Aorta (tissue), 5 donors: ENCODE data around the gene SLC22A23. TPM values are rescaled to one million over a fixed set of nuclear protein-coding genes. Genes with fewer than 3 reads are reported as not detected.

Source experiments
- ATAC-seq: fragments of 200-7000 bp; cut with Tn5 transposase; one replicate; pipeline ENCODE4 v1.9.1; 2022; ENCODE audit warnings: moderate library complexity; ENCODE audit not compliant: low FRiP score
- DNase-seq, 2 donors: peaks; one replicate each; pipeline ENCODE4 v3.0.0-alpha.2; 2020
- H3K27ac ChIP-seq, 2 donors: one replicate each; pipeline ENCODE4 v1.5.1; 2013; ENCODE audit warnings: low read length in 2 of 2, mild to moderate bottlenecking in 2 of 2, moderate library complexity in 2 of 2, control low read depth in 1 of 2, inconsistent platforms in 1 of 2, low read depth in 1 of 2
- H3K27me3 ChIP-seq, 2 donors: one replicate each; pipeline ENCODE4 v1.6.1; 2013; ENCODE audit warnings: control low read depth in 1 of 2, low read length in 1 of 2, mild to moderate bottlenecking in 1 of 2, moderate library complexity in 1 of 2; ENCODE audit not compliant: insufficient read depth in 2 of 2, control insufficient read depth in 1 of 2
- H3K36me3 ChIP-seq, 2 donors: one replicate each; pipeline ENCODE4 v1.6.1; 2013; ENCODE audit warnings: control low read depth in 1 of 2, low read length in 1 of 2, mild to moderate bottlenecking in 1 of 2; ENCODE audit not compliant: insufficient read depth in 2 of 2, control insufficient read depth in 1 of 2
- H3K4me1 ChIP-seq, 2 donors: one replicate each; pipeline ENCODE4 v1.6.1; 2013; ENCODE audit warnings: low read length in 2 of 2, control low read depth in 1 of 2, mild to moderate bottlenecking in 1 of 2, moderate library complexity in 1 of 2; ENCODE audit not compliant: insufficient read depth in 2 of 2, control insufficient read depth in 1 of 2
- H3K4me3 ChIP-seq, 2 donors: one replicate each; pipeline ENCODE4 v1.5.1; 2013; ENCODE audit warnings: low read length in 2 of 2, control low read depth in 1 of 2, mild to moderate bottlenecking in 1 of 2
- H3K9me3 ChIP-seq: one replicate; pipeline ENCODE4 v1.6.1; 2013; ENCODE audit warnings: mild to moderate bottlenecking, low read length; ENCODE audit not compliant: control insufficient read depth
- WGBS, 2 donors: extraction: QIAGEN DNeasy Blood & Tissue Kit; methylation state at CpG; one replicate each; pipeline ENCODE4 v1.1.7; 2013; 5-methylcytosine and 5-hydroxymethylcytosine counted together
- intact Hi-C, 2 donors: fragments of 100-400 bp; cut with DNase I; formaldehyde crosslinking; loops; one replicate each; pipeline versions ENCODE4 v1.14.2 to v1.15.0; 2022
- polyA plus RNA-seq, 2 donors: library from polyadenylated mRNA; stranded (reverse); fragments of 200-250 nt; gene quantifications; one replicate each; pipeline ENCODE4 v1.2.3, GENCODE V29; 2013
- total RNA-seq, 2 donors: library from RNA; stranded (reverse); fragmentation: NEBNext Ultra II Directional; extraction: Animal tissue kit (Norgen Biotek cat#: 25700); gene quantifications; one replicate each; pipeline ENCODE4 v1.2.1, GENCODE V29; 2021
- donor health status: healthy with polysubstance abuse.
- donor health status: Bipolar disorder and iron deficiency.
- donor health status: DM: no; HTN: no; CAD: no.
- donor health status: DM: no; HTN: no; CAD: no.
- donor health status: DM: yes; HTN: yes; CAD: no.

SLC22A23 gene
- total and polyA plus RNA-seq, 4 donors, result 1.5 to 9.4 (median 4.3) TPM

DNA sequence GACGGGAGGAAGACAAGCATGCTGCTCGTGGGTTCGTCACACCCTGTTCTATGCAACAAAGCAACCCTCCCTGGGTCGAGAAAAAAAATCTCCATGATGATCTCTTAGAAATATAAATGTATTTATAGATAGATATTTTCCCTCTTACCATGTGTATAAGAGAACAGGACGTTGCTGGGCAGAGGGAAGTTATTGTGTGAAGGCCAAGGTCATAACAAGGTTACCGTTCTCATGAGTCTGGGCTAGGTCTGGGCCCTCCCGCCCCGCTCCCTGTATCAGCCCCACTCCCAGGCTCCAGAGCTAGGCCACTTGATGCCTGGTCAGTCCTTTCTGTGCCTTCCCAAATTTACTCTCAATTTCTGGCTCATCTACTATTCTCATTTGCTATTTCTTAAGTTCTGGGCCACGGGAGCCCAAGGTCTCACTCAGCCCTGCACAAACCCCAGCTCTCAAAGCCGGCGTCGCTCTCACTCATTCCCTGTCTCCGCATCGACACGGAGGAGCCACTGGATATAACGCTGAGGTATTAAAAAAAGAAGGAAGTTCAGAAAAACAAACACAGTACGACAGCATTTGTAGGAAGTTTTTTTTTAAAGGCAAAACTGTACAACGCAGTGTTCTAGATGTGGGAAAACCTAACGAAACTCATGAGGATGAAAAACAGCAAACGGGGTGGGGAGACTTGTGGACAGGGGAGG, 101.3 kb downstream of the SLC22A23 start:
- Histone ChIP-seq H3K36me3 (no peaks in the 10 kb centered on the region), H3K27me3 (no peaks in the 10 kb centered on the region), H3K27ac (peak overlapping the region in 1 of 2 donors; percentile 70), H3K4me3 (no peak overlapping the region), H3K9me3 (no peaks in the 10 kb centered on the region), H3K4me1 (peaks cover 0 to 3% of the 10 kb centered on the region in 2 donors)
- intact Hi-C loops, result no loop called here
- DNase-seq (peak in 1 of 2 donors; percentile 73), ATAC-seq (peak; percentile 42)
- WGBS, 2 donors, result 32 to 35% methylated on average over 20 of the region's 20 CpGs

DNA sequence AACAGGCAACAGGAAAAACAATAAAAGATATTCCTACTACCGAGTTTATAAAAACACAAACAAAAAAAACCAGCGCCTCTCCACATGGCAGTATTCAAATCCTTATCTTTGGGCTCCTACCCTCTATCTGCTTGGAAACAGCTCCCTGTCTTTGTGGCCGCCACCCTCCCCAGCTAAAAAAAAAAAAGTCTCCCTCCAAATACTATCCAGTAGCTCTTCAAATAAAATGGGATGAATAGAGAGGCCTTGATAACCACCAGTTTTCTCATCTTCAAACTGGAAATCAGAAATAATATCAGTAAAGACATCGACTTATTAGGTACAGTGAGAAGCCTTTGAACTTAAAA, 101.9 kb downstream of the SLC22A23 start:
- intact Hi-C loops, result no loop called here
- H3K4me3 ChIP-seq, result no peak overlapping the region
- WGBS, 2 donors, result 84 to 95% methylated on average over 4 of the region's 4 CpGs
- no peaks in the 10 kb centered on the region for H3K27me3 ChIP-seq
- H3K27ac ChIP-seq, result no peak overlapping the region
- H3K36me3 ChIP-seq, result no peaks in the 10 kb centered on the region
- ATAC-seq (no peak), DNase-seq (no peak)
- peaks cover 0 to 3% of the 10 kb centered on the region in 2 donors for H3K4me1 ChIP-seq
- no peaks in the 10 kb centered on the region for H3K9me3 ChIP-seq

DNA sequence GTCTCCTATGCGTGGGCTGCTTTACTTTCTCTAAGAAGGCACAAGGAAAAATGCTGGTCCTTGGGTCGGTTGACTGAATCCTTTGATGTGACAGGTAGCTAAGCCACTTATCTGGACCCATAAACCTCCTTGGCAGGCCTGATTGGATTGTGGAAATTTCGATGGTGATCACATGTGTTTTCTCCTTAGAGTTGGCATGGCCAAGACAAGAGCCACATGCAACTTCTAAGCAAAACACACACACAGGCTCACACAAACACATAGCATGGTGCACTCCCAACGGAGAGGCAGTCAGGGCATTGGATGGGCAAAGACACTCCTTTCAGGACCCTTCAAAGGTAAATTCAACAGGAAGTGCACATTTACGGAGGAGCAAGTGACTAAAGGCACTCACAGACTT, 102.9 kb downstream of the SLC22A23 start:
- no peak overlapping the region for H3K27ac ChIP-seq
- peaks cover 0 to 3% of the 10 kb centered on the region in 2 donors for H3K4me1 ChIP-seq
- no peak overlapping the region for H3K4me3 ChIP-seq
- WGBS, 2 donors, result 88 to 91% methylated on average over 5 of the region's 5 CpGs
- H3K36me3 ChIP-seq, result no peaks in the 10 kb centered on the region
- ATAC-seq, result no peak
- DNase-seq, result no peak
- H3K9me3 ChIP-seq, result no peaks in the 10 kb centered on the region
- intact Hi-C loops, result no loop called here
- no peaks in the 10 kb centered on the region for H3K27me3 ChIP-seq

DNA sequence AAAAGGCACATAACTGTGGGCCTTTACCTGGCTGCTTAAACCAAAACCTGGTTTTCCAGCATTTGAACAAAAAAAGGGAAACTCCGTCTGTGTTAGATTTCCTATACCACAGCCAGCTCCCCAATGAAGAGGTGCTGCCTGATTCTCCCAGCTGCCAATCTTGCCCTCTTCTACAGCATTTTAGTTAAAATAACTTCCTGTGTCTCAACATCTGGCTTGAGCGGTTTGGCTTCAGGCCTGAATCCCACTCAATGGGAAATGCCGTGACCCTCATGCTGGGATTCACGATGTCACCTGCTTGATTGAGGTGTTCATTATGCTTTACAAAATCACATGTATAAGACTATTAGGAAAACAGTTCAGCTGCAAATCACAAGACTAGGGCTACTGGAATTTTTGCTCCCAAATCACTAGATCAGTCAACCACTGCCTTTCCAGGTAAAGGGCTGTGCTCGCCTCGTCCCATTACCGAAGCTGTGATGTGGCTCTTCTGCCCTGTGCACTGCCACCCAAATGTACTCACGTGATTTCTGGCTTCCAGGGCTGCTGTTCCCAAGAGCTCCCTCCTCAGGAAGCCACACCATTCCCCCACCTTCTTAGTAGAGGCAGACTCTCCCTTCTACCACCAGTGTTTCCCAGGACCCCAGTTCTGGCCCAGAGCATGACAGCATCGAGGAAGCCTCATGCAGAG, 103.5 kb downstream of the SLC22A23 start:
- no peak overlapping the region for H3K27ac ChIP-seq
- H3K4me1 ChIP-seq, result peaks cover 0 to 3% of the 10 kb centered on the region in 2 donors
- no peaks in the 10 kb centered on the region for H3K27me3 ChIP-seq
- no peaks in the 10 kb centered on the region for H3K36me3 ChIP-seq
- no peaks in the 10 kb centered on the region for H3K9me3 ChIP-seq
- intact Hi-C loops, result no loop called here
- no peak overlapping the region for H3K4me3 ChIP-seq
- WGBS, 2 donors, result 80 to 84% methylated on average over 9 of the region's 9 CpGs
- DNase-seq, result no peak
- ATAC-seq, result no peak

DNA sequence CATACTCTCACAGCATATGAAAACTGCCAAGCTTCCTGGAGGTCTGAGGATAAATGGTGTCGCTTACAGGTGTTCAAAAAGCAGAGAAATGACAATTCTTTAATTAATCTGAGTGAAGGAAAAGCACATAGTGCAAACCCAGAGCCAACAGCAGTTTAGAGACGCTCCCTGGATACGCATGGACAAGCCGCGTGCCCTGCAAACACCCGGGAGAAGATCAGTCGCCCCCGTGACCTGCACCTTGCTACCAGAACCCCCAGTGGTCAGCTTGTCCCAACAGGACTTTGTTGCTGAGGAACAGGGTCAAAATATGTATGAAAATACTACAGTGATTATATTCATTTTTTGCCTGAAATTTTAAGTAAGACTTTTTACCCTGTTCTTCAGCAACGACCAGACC, 104.2 kb downstream of the SLC22A23 start:
- Histone ChIP-seq H3K4me1 (peaks cover 0 to 3% of the 10 kb centered on the region in 2 donors), H3K9me3 (no peaks in the 10 kb centered on the region), H3K36me3 (no peaks in the 10 kb centered on the region), H3K4me3 (no peak overlapping the region), H3K27me3 (no peaks in the 10 kb centered on the region), H3K27ac (no peak overlapping the region)
- ATAC-seq (no peak), DNase-seq (no peak)
- 77 to 81% methylated on average over 9 of the region's 9 CpGs for WGBS, 2 donors
- intact Hi-C loops, result no loop called here

DNA sequence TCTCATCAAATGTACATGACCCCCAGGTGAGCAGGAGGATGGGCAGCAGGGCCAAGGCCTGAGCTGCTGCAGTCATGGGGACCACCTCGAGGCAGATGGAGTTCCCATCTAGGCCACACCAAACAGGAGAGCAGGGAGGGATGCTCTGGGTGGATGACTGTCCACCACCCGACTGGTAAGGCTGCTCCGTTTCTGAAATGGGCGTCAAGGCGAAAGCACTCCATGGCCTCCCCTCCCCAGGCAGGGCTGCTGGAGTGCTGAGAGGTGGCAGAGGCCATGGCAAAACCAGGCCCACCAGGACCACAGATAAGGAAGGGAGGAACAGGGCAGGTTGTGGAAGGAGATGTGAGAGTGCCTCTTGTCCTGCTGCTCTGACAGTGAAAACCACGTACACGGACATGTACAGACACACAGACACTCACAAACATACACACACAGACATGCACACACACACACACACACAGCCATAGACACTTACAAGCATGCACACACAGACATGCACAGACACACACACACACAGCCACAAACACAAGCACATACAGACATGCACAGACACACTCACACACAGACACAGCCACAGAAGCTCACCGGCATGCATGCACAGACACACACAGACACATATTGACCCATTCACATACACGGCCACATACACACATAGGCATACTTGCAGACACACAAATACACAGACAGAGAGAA, 104.9 kb downstream of the SLC22A23 start:
- 92% methylated on average over 9 of the region's 9 CpGs for WGBS, 2 donors
- intact Hi-C loops, result no loop called here
- peak in 1 of 2 donors; percentile 63 for DNase-seq

DNA sequence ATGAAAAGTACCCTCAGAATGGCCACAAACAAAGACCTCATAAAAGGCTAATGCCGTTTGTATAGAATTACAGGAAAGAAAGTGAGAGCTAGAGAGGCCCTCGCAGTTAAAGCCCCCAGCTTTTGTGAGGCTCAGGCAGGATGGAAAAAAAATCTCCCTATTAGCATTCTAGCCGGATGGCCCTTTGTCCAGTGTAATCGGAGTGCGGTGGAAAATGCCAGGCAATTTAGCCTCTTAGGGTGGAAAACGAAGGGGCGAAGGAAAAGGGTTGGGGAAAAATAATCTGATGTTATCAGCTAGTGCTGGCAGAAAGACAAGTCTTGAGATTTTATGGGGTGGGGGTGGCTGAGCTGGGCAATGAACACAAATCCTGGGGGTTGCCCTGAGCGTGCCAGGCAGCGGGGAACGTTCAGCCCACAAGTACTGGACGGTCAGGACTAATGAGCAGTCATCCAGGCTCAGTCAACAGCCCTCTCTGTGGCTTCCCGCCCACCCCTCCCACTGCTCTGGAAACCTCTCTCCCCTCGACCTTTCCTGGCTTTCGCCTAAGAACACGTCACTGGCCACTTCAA, 105.7 kb downstream of the SLC22A23 start:
- no peaks in the 10 kb centered on the region for H3K4me1 ChIP-seq
- DNase-seq (no peak), ATAC-seq (no peak)
- intact Hi-C loops, result no loop called here
- no peaks in the 10 kb centered on the region for H3K9me3 ChIP-seq
- no peaks in the 10 kb centered on the region for H3K27me3 ChIP-seq
- no peak overlapping the region for H3K4me3 ChIP-seq
- no peak overlapping the region for H3K27ac ChIP-seq
- 75 to 78% methylated on average over 15 of the region's 15 CpGs for WGBS, 2 donors
- H3K36me3 ChIP-seq, result no peaks in the 10 kb centered on the region

More for the DNA sequence above, 104.9 kb downstream of the SLC22A23 start:
- Histone ChIP-seq H3K4me3 (no peak overlapping the region), H3K27ac (no peak overlapping the region), H3K36me3 (no peaks in the 10 kb centered on the region), H3K4me1 (peaks cover 0 to 3% of the 10 kb centered on the region in 2 donors), H3K27me3 (no peaks in the 10 kb centered on the region), H3K9me3 (no peaks in the 10 kb centered on the region)
- ATAC-seq, result no peak

DNA sequence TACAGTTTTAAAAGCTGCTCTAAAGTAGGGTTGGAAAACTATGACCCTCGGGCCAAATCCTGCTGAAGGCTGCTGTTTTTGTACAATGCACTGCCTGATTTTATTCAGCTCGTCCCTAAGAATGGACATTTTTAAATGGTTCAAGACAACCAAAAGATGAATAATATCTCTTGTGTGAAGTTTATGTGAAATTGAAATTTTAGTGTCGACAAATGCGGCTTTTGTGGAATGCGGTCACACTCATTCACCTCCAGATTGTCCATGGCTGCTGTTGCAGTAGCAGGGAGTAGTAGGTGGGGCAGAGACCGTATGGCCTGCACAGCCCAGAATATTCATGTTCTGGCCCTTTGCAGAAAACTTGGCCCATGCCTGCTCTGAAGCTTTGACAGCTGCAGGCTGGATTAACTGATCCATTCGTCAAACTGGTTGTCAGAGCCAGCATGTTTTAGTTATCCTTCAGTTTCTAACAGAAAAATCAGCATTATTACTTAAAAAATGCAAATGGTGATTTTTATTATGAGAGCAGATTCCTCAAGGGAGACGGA, 106.5 kb downstream of the SLC22A23 start:
- intact Hi-C loops, result no loop called here
- no peaks in the 10 kb centered on the region for H3K4me1 ChIP-seq
- H3K27me3 ChIP-seq, result no peaks in the 10 kb centered on the region
- no peak overlapping the region for H3K4me3 ChIP-seq
- ATAC-seq (no peak), DNase-seq (no peak)
- H3K27ac ChIP-seq, result no peak overlapping the region
- H3K9me3 ChIP-seq, result no peaks in the 10 kb centered on the region
- WGBS, 2 donors, result 82 to 84% methylated on average over 8 of the region's 8 CpGs
- no peaks in the 10 kb centered on the region for H3K36me3 ChIP-seq
